ENCODE data around the gene MEAF6.

The MEAF6 gene

GRCh38 chr1:37446874-37447273 lies 67.7 kb downstream of the MEAF6 start:
- no peak overlapping the region for H3K27ac ChIP-seq
- TF ChIP-seq, protein P1, sequence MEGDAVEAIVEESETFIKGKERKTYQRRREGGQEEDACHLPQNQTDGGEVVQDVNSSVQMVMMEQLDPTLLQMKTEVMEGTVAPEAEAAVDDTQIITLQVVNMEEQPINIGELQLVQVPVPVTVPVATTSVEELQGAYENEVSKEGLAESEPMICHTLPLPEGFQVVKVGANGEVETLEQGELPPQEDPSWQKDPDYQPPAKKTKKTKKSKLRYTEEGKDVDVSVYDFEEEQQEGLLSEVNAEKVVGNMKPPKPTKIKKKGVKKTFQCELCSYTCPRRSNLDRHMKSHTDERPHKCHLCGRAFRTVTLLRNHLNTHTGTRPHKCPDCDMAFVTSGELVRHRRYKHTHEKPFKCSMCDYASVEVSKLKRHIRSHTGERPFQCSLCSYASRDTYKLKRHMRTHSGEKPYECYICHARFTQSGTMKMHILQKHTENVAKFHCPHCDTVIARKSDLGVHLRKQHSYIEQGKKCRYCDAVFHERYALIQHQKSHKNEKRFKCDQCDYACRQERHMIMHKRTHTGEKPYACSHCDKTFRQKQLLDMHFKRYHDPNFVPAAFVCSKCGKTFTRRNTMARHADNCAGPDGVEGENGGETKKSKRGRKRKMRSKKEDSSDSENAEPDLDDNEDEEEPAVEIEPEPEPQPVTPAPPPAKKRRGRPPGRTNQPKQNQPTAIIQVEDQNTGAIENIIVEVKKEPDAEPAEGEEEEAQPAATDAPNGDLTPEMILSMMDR (IDR thresholded peaks at IDR 0.05), result no peak
- no peak for DNase-seq
- peaks cover 0 to 35% of the 10 kb centered on the region in 2 donors for H3K27me3 ChIP-seq
- peaks cover 0 to 5% (median 0%) of the 10 kb centered on the region in 4 donors for H3K4me1 ChIP-seq
- H3K4me3 ChIP-seq, result no peak overlapping the region
- no peaks in the 10 kb centered on the region for H3K36me3 ChIP-seq
- no peaks in the 10 kb centered on the region for H3K9me3 ChIP-seq
- intact Hi-C loops (cut with DNase I; ENCODE audit: low total_unique reads), result no loop called here

DNA sequence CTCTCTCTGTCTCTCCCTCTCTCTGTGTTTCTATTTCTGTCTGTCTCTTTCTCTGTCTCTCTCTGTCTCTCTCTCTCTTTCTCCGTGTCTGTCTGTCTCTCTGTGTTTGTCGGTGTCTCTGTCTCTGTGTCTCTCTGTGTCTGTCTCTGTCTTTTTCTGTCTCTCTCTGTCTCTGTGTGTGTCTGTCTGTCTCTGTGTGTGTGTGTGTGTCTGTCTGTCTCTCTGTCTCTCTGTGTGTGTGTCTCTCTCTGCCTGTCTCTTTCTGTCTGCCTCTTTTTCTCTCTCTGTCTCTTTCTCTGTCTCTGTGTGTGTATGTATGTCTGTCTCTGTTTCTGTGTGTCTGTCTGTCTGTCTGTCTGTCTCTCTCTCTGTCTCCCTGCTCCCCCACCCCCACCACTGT lies 71.9 kb downstream of the MEAF6 start:
- Histone ChIP-seq H3K9me3 (no peaks in the 10 kb centered on the region), H3K4me3 (no peak overlapping the region), H3K27me3 (peaks cover 0 to 44% of the 10 kb centered on the region in 2 donors), H3K4me1 (no peaks in the 10 kb centered on the region), H3K36me3 (no peaks in the 10 kb centered on the region), H3K27ac (no peak overlapping the region)
- intact Hi-C loops (cut with DNase I; ENCODE audit: low total_unique reads), result no loop called here
- TF ChIP-seq, protein P1 (IDR thresholded peaks at IDR 0.05), result no peak
- DNase-seq, result no peak
